Coronary artery (tissue), 2 donors: ENCODE measurements around the gene CTDSP1.

Experiments used
- DNase-seq: peaks from one replicate; pipeline ENCODE4 v3.0.0-alpha.2; 2017; ENCODE audit warnings: low spot score
- H3K27ac ChIP-seq, 2 donors: fragments of 200-600 bp; sonication (generic); one replicate each; pipeline ENCODE4 v1.5.1; 2016 to 2019
- H3K4me3 ChIP-seq: fragments of 200-600 bp; sonication (generic); 2 replicates; pipeline ENCODE4 v1.5.1; 2016; ENCODE audit warnings: mild to moderate bottlenecking, moderate library complexity
- CTCF ChIP-seq: fragments of 200-600 bp; sonication (generic); IDR thresholded peaks from one replicate; pipeline ENCODE4 v1.5.1; 2019; ENCODE audit warnings: antibody characterized with exemption

Gene CTDSP1

GRCh38 chr2:218425531-218425930, 25.9 kb downstream of the CTDSP1 start:
- H3K4me3 ChIP-seq, result no peak overlapping the region
- DNase-seq, result no peak
- no peak for TF ChIP-seq CTCF
- H3K27ac ChIP-seq, result no peak overlapping the region

GRCh38 chr2:218427741-218428140, 28.1 kb downstream of the CTDSP1 start:
- H3K4me3 ChIP-seq, result no peak overlapping the region
- no peak overlapping the region for H3K27ac ChIP-seq
- DNase-seq, result no peak
- no peak for TF ChIP-seq CTCF

GRCh38 chr2:218428846-218429558, 29.3 kb downstream of the CTDSP1 start:
- no peak for TF ChIP-seq CTCF
- no peak for DNase-seq
- Histone ChIP-seq H3K4me3 (no peak overlapping the region), H3K27ac (no peak overlapping the region)

GRCh38 chr2:218429911-218430692, 30.4 kb downstream of the CTDSP1 start:
- DNase-seq, result no peak
- TF ChIP-seq CTCF, result no peak
- H3K27ac ChIP-seq, result no peak overlapping the region
- H3K4me3 ChIP-seq, result no peak overlapping the region

- no peak for DNase-seq
- Histone ChIP-seq H3K4me3 (no peak overlapping the region), H3K27ac (no peak overlapping the region)
- no peak for TF ChIP-seq CTCF
Measured at GRCh38 chr2:218430721-218431120, 31.1 kb downstream of the CTDSP1 start.

GRCh38 chr2:218431878-218432277, 32.2 kb downstream of the CTDSP1 start:
- Histone ChIP-seq H3K4me3 (no peak overlapping the region), H3K27ac (no peak overlapping the region)
- no peak for DNase-seq
- no peak for TF ChIP-seq CTCF
